Liver (tissue), 9 donors: ENCODE measurements around the gene SDHB. TPM values are rescaled to one million over a fixed set of nuclear protein-coding genes. Genes with fewer than 3 reads are reported as not detected.

Experiments
- DNase-seq: peaks from one replicate; pipeline ENCODE4 v3.0.0-alpha.2; 2017; ENCODE audit warnings: low spot score
- H3K27ac ChIP-seq, 2 donors: one replicate each; pipeline ENCODE4 v1.7.0; 2013; ENCODE audit warnings: inconsistent platforms in 2 of 2, low read length in 2 of 2, control low read depth in 1 of 2, low read depth in 1 of 2, mild to moderate bottlenecking in 1 of 2
- H3K27me3 ChIP-seq, 4 donors: one replicate each; pipeline versions ENCODE4 v1.6.1 to v1.7.0; 2013; ENCODE audit warnings: low read length in 3 of 4, inconsistent platforms in 1 of 4, mild to moderate bottlenecking in 1 of 4, moderate library complexity in 1 of 4; ENCODE audit not compliant: control insufficient read depth in 4 of 4, insufficient read depth in 4 of 4
- H3K36me3 ChIP-seq, 4 donors: one replicate each; pipeline versions ENCODE4 v1.6.1 to v1.7.0; 2013; ENCODE audit warnings: low read length in 3 of 4, mild to moderate bottlenecking in 3 of 4, low read depth in 1 of 4, moderate library complexity in 1 of 4; ENCODE audit not compliant: control insufficient read depth in 4 of 4, insufficient read depth in 3 of 4
- H3K4me1 ChIP-seq, 4 donors: one replicate each; pipeline versions ENCODE4 v1.6.1 to v1.7.0; 2013; ENCODE audit warnings: low read length in 3 of 4, mild to moderate bottlenecking in 3 of 4, moderate library complexity in 1 of 4; ENCODE audit not compliant: control insufficient read depth in 4 of 4, insufficient read depth in 4 of 4
- H3K4me3 ChIP-seq, 3 donors: one replicate each; pipeline versions ENCODE4 v1.6.1 to v1.7.0; 2013; ENCODE audit warnings: low read length in 3 of 3, control low read depth in 1 of 3, low read depth in 1 of 3, mild to moderate bottlenecking in 1 of 3
- H3K9ac ChIP-seq, 2 donors: one replicate each; pipeline ENCODE4 v1.7.0; 2013; ENCODE audit warnings: low read length in 2 of 2, mild to moderate bottlenecking in 2 of 2, moderate library complexity in 2 of 2, control low read depth in 1 of 2, low read depth in 1 of 2
- H3K9me3 ChIP-seq, 4 donors: one replicate each; pipeline versions ENCODE4 v1.6.1 to v1.7.0; 2013; ENCODE audit warnings: low read length in 3 of 4; ENCODE audit not compliant: control insufficient read depth in 4 of 4
- EGR1 ChIP-seq, 2 donors: IDR thresholded peaks; 2 replicates each; pipeline ENCODE4 v1.6.1; 2016 to 2018; ENCODE audit warnings: antibody characterized with exemption in 2 of 2, low read depth in 2 of 2
- FOXA1 ChIP-seq: IDR thresholded peaks from 2 replicates; pipeline ENCODE4 v1.6.1; 2016; ENCODE audit warnings: antibody characterized with exemption
- FOXA2 ChIP-seq: IDR thresholded peaks from 2 replicates; pipeline ENCODE4 v1.6.1; 2016; ENCODE audit warnings: antibody characterized with exemption
- GABPA ChIP-seq, 2 donors: IDR thresholded peaks in 1 of 2; conservative IDR thresholded peaks in 1 of 2; 2 replicates each; pipeline ENCODE4 v1.6.1; 2016; ENCODE audit warnings: antibody characterized with exemption in 2 of 2, mild to moderate bottlenecking in 1 of 2, moderate library complexity in 1 of 2
- HNF4A ChIP-seq, 2 donors: conservative IDR thresholded peaks; 2 replicates each; pipeline ENCODE4 v1.6.1; 2016; ENCODE audit warnings: antibody characterized with exemption in 2 of 2, mild to moderate bottlenecking in 2 of 2
- HNF4G ChIP-seq: IDR thresholded peaks from 2 replicates; pipeline ENCODE4 v1.6.1; 2016; ENCODE audit warnings: antibody characterized with exemption
- JUND ChIP-seq, 2 donors: IDR thresholded peaks; 2 replicates each; pipeline ENCODE4 v1.6.1; 2016; ENCODE audit warnings: antibody characterized with exemption in 2 of 2
- NR2F2 ChIP-seq: IDR thresholded peaks from 2 replicates; pipeline ENCODE4 v1.6.1; 2016; ENCODE audit warnings: antibody characterized with exemption
- RAD21 ChIP-seq, 2 donors: IDR thresholded peaks; 2 replicates each; pipeline ENCODE4 v1.6.1; 2016; ENCODE audit warnings: antibody characterized with exemption in 2 of 2, mild to moderate bottlenecking in 2 of 2
- RXRA ChIP-seq, 2 donors: IDR thresholded peaks; 2 replicates each; pipeline ENCODE4 v1.6.1; 2017 to 2018; ENCODE audit warnings: antibody characterized with exemption in 2 of 2, mild to moderate bottlenecking in 1 of 2
- SP1 ChIP-seq: IDR thresholded peaks from 2 replicates; pipeline ENCODE4 v1.6.1; 2018; ENCODE audit warnings: antibody characterized with exemption, mild to moderate bottlenecking
- TAF1 ChIP-seq: conservative IDR thresholded peaks from 2 replicates; pipeline ENCODE4 v1.6.1; 2016; ENCODE audit warnings: antibody characterized with exemption, mild to moderate bottlenecking
- YY1 ChIP-seq: IDR thresholded peaks from 2 replicates; pipeline ENCODE4 v1.6.1; 2016; ENCODE audit warnings: antibody characterized with exemption, mild to moderate bottlenecking
- whole genome bisulfite sequencing: extraction: QIAGEN DNeasy Blood & Tissue Kit; methylation state at CpG from one replicate; pipeline ENCODE4 v1.1.7; 2013; 5-methylcytosine and 5-hydroxymethylcytosine counted together
- polyA plus RNA-seq, 2 donors: library from polyadenylated mRNA; stranded (reverse) in 1 of 2; unstranded in 1 of 2; fragments of 200-250 nt in 1 of 2; fragments of >200 nt in 1 of 2; fragmentation: Nextera tagmentation in 1 of 2; extraction: Ambion mirVana in 1 of 2; gene quantifications; one replicate each; pipeline versions ENCODE4 v1.2.1 to v1.2.3, GENCODE V29; 2013 to 2015
- total RNA-seq, 2 donors: library from RNA; depleted of rRNA; stranded (reverse); fragments of >200 nt; gene quantifications; one replicate each; pipeline ENCODE4 v1.2.3, GENCODE V29; 2014
- TF ChIP-seq, protein P1 (sequence below): IDR thresholded peaks from 2 replicates; pipeline ENCODE4 v1.6.1; 2016; ENCODE audit warnings: antibody characterized with exemption
- TF ChIP-seq, protein P2 (sequence below): IDR thresholded peaks from 2 replicates; pipeline ENCODE4 v1.6.1; 2016; ENCODE audit warnings: antibody characterized with exemption, mild to moderate bottlenecking
- TF ChIP-seq, protein P3 (sequence below): fragments of 150-350 bp; IDR thresholded peaks from 2 replicates; pipeline ENCODE4 v1.5.1; 2017; ENCODE audit warnings: improper control_type of control experiment, low read depth, low read length; ENCODE audit not compliant: missing input control
- TF ChIP-seq, protein P4 (sequence below): IDR thresholded peaks from 2 replicates; pipeline ENCODE4 v1.6.1; 2016; ENCODE audit warnings: antibody characterized with exemption
- donor health status: healthy.
- donor health status: healthy.
- donor health status: healthy.
- donor health status: healthy.
- donor health status: healthy.

Gene SDHB
- total and polyA plus RNA-seq, 4 donors = 73.9 to 279 (median 172) TPM

DNA sequence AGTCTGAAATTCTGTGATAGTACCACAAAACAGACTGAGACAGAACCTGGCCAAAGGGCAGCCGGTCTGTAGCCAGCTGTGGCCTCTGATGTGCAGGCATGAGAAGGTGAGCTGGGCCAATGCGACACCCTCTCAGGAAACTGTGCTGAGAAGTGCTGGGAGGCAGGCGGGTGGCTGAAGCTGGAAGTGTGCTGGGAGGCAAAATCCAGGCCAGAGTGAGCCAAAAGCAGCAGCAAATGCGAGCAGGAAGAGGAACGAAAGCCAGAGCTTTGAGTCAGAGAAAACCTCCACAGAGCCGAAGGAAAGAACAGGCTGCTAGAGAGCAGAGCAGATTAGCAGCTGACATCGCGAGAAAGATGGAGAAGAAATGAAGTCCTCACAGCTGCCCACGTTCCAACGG, 31.9 kb downstream of the SDHB start:
- H3K4me1 ChIP-seq = no peaks in the 10 kb centered on the region
- H3K4me3 ChIP-seq = no peak overlapping the region
- no peak overlapping the region for H3K9ac ChIP-seq
- WGBS = 92% methylated on average over 10 of the region's 10 CpGs
- H3K27me3 ChIP-seq = no peaks in the 10 kb centered on the region
- DNase-seq = no peak
- H3K27ac ChIP-seq = no peak overlapping the region
- TF ChIP-seq, protein P1, sequence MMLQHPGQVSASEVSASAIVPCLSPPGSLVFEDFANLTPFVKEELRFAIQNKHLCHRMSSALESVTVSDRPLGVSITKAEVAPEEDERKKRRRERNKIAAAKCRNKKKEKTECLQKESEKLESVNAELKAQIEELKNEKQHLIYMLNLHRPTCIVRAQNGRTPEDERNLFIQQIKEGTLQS = no peak
- TF ChIP-seq, protein P2, sequence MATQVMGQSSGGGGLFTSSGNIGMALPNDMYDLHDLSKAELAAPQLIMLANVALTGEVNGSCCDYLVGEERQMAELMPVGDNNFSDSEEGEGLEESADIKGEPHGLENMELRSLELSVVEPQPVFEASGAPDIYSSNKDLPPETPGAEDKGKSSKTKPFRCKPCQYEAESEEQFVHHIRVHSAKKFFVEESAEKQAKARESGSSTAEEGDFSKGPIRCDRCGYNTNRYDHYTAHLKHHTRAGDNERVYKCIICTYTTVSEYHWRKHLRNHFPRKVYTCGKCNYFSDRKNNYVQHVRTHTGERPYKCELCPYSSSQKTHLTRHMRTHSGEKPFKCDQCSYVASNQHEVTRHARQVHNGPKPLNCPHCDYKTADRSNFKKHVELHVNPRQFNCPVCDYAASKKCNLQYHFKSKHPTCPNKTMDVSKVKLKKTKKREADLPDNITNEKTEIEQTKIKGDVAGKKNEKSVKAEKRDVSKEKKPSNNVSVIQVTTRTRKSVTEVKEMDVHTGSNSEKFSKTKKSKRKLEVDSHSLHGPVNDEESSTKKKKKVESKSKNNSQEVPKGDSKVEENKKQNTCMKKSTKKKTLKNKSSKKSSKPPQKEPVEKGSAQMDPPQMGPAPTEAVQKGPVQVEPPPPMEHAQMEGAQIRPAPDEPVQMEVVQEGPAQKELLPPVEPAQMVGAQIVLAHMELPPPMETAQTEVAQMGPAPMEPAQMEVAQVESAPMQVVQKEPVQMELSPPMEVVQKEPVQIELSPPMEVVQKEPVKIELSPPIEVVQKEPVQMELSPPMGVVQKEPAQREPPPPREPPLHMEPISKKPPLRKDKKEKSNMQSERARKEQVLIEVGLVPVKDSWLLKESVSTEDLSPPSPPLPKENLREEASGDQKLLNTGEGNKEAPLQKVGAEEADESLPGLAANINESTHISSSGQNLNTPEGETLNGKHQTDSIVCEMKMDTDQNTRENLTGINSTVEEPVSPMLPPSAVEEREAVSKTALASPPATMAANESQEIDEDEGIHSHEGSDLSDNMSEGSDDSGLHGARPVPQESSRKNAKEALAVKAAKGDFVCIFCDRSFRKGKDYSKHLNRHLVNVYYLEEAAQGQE = no peak
- TF ChIP-seq, protein P3, sequence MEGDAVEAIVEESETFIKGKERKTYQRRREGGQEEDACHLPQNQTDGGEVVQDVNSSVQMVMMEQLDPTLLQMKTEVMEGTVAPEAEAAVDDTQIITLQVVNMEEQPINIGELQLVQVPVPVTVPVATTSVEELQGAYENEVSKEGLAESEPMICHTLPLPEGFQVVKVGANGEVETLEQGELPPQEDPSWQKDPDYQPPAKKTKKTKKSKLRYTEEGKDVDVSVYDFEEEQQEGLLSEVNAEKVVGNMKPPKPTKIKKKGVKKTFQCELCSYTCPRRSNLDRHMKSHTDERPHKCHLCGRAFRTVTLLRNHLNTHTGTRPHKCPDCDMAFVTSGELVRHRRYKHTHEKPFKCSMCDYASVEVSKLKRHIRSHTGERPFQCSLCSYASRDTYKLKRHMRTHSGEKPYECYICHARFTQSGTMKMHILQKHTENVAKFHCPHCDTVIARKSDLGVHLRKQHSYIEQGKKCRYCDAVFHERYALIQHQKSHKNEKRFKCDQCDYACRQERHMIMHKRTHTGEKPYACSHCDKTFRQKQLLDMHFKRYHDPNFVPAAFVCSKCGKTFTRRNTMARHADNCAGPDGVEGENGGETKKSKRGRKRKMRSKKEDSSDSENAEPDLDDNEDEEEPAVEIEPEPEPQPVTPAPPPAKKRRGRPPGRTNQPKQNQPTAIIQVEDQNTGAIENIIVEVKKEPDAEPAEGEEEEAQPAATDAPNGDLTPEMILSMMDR = no peak
- TF ChIP-seq HNF4A (conservative IDR thresholded peaks at IDR 0.05) = no peak
- TF ChIP-seq, protein P4, sequence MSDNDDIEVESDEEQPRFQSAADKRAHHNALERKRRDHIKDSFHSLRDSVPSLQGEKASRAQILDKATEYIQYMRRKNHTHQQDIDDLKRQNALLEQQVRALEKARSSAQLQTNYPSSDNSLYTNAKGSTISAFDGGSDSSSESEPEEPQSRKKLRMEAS = no peak
- H3K9me3 ChIP-seq = no peaks in the 10 kb centered on the region
- H3K36me3 ChIP-seq = peaks cover 20 to 90% (median 67%) of the 10 kb centered on the region in 4 donors

DNA sequence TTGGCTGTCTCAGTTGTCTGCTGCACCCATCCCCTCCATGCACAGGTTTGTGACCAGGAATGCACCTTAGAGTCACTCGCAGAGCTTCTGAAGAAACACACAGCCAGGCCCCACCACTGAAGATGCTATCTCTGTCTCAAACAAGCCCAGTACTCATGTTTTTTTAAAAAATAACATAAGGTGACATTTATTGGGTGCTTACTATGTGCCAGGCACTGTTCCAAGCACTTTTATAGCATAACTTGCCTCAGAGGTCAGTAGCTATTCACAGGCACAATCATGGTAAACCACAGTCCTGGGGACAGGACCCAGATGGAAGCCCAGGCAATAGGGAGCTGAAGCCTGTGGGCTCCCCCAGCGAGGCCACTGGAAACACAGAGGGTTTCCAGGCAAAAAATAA, 33.3 kb downstream of the SDHB start:
- no peaks in the 10 kb centered on the region for H3K4me1 ChIP-seq
- H3K27ac ChIP-seq = no peak overlapping the region
- WGBS = 95% methylated on average over 2 of the region's 2 CpGs
- no peak for DNase-seq
- H3K36me3 ChIP-seq = peaks cover 20 to 76% (median 61%) of the 10 kb centered on the region in 4 donors
- H3K9ac ChIP-seq = no peak overlapping the region
- H3K4me3 ChIP-seq = no peak overlapping the region
- no peaks in the 10 kb centered on the region for H3K9me3 ChIP-seq
- no peaks in the 10 kb centered on the region for H3K27me3 ChIP-seq
- TF ChIP-seq, protein P2 = no peak
- TF ChIP-seq, protein P3 = no peak
- TF ChIP-seq TAF1 (no peak), FOXA1 (no peak), GABPA (IDR thresholded peaks at IDR 0.05 in 1 of 2, conservative IDR thresholded peaks at IDR 0.05 in 1 of 2) (no peak), JUND (IDR thresholded peaks at IDR 0.05) (no peak), SP1 (no peak), YY1 (no peak), RAD21 (IDR thresholded peaks at IDR 0.05) (no peak), EGR1 (IDR thresholded peaks at IDR 0.05; ENCODE audit: low read depth in 2 of 2) (no peak), RXRA (IDR thresholded peaks at IDR 0.05) (no peak), NR2F2 (no peak), HNF4A (conservative IDR thresholded peaks at IDR 0.05) (no peak), FOXA2 (no peak), HNF4G (no peak)
- TF ChIP-seq, protein P1 = no peak
- TF ChIP-seq, protein P4 = no peak
